Measurements from ENCODE around the gene TTC6. TPM values are rescaled to one million over a fixed set of nuclear protein-coding genes. Genes with fewer than 3 reads are reported as not detected.
"Not testable (repeated sequence)": the region's sequence is repeated elsewhere in the genome, so short reads cannot be mapped to it uniquely, and the experiment has no call there.

The TTC6 gene
- total RNA-seq, 1 donor from 2014 or later = 4.4 TPM

DNA sequence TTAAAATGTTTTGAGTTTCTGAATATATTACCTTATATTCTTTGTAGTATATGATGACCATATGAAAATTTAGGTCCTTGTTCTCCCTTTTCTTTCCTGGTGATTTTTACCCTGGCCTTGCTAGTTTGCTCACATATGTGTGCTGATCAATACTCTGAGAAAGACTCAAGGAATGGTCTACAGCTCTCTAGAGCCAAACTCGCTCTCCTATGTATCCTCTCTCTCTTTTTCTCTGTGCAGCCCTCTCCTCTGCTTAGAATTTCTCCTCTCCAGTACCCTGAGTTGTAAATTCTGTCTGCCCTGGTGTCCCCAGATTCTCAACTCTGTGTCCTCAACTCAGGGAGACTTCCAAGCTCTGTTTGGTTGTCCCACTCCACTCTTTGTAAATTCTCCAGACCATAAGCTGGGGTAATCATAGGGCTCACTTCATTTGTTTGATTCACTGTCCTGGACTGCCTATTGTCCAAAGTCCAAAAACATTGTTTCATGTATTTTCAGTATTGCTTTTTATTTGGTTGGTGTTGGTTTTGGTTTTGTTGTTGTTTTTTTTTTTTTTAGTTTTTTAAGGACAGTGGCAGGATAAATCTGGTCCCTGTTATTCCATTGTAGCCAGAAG, 41.4 kb upstream of the TTC6 start:
- Histone ChIP-seq H3K36me3 (no peaks in the 10 kb centered on the region), H3K4me1 (no peaks in the 10 kb centered on the region), H3K9me3 (no peaks in the 10 kb centered on the region), H3K27ac (no peak overlapping the region), H3K4me3 (no peak overlapping the region), H3K27me3 (no peaks in the 10 kb centered on the region)
- DNase-seq (ENCODE audit: extremely low spot score in 2 of 2) = no peak
- intact Hi-C loops (cut with DNase I) = no loop called here
- TF ChIP-seq POLR2AphosphoS5 (IDR thresholded peaks at IDR 0.05; ENCODE audit: insufficient read depth in 1 of 2, low read depth in 1 of 2) (no peak), POLR2A (IDR thresholded peaks at IDR 0.05) (no peak)
- TF ChIP-seq, protein P1, sequence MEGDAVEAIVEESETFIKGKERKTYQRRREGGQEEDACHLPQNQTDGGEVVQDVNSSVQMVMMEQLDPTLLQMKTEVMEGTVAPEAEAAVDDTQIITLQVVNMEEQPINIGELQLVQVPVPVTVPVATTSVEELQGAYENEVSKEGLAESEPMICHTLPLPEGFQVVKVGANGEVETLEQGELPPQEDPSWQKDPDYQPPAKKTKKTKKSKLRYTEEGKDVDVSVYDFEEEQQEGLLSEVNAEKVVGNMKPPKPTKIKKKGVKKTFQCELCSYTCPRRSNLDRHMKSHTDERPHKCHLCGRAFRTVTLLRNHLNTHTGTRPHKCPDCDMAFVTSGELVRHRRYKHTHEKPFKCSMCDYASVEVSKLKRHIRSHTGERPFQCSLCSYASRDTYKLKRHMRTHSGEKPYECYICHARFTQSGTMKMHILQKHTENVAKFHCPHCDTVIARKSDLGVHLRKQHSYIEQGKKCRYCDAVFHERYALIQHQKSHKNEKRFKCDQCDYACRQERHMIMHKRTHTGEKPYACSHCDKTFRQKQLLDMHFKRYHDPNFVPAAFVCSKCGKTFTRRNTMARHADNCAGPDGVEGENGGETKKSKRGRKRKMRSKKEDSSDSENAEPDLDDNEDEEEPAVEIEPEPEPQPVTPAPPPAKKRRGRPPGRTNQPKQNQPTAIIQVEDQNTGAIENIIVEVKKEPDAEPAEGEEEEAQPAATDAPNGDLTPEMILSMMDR (IDR thresholded peaks at IDR 0.05) = no peak

DNA sequence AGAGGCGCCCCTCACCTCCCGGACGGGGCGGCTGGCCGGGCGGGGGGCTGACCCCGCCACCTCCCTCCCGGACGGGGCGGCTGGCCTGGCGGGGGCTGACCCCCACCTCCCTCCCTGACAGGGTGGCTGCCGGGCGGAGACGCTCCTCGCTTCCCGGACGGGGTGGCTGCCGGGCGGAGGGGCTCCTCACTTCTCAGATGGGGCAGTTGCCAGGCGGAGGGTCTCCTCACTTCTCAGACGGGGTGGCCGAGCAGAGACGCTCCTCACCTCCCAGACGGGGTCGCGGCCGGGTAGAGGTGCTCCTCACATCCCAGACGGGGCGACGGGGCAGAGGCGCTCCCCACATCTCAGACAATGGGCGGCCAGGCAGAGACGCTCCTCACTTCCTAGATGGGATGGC, 39.8 kb upstream of the TTC6 start:
- H3K4me3 ChIP-seq; H3K4me1 ChIP-seq; H3K9me3 ChIP-seq; DNase-seq (ENCODE audit: extremely low spot score in 2 of 2); H3K36me3 ChIP-seq; intact Hi-C loops (cut with DNase I); H3K27me3 ChIP-seq; H3K27ac ChIP-seq: not testable (repeated sequence)

DNA sequence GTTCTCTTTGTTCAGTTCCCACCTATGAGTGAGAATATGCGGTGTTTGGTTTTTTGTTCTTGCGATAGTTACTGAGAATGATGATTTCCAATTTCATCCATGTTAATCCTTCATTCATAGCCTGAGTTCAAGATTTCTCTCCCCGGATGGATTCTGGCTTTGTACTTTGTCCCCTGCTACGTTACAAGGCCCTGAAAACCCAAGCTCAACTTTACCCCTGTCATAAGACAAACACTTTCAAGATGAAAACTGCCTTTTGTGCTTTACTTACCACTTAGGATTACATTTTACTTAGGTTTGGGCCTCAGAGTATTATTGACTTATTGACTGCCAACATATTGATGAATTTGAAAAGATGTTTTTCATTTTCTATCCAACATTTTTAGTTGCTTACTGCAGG, 36.7 kb upstream of the TTC6 start:
- DNase-seq (ENCODE audit: extremely low spot score in 2 of 2) = no peak
- H3K4me1 ChIP-seq = no peaks in the 10 kb centered on the region
- no peak overlapping the region for H3K4me3 ChIP-seq
- H3K27ac ChIP-seq = no peak overlapping the region
- H3K36me3 ChIP-seq = no peaks in the 10 kb centered on the region
- H3K27me3 ChIP-seq = no peaks in the 10 kb centered on the region
- no peaks in the 10 kb centered on the region for H3K9me3 ChIP-seq
- intact Hi-C loops (cut with DNase I) = no loop called here
- TF ChIP-seq POLR2AphosphoS5 (IDR thresholded peaks at IDR 0.05; ENCODE audit: insufficient read depth in 1 of 2, low read depth in 1 of 2) (no peak), POLR2A (IDR thresholded peaks at IDR 0.05) (no peak)
- TF ChIP-seq, protein P1 (IDR thresholded peaks at IDR 0.05) = no peak

GRCh38 chr14:37559386-37559785, 36.0 kb upstream of the TTC6 start:
- Histone ChIP-seq H3K9me3 (no peaks in the 10 kb centered on the region), H3K4me3 (no peak overlapping the region), H3K36me3 (no peaks in the 10 kb centered on the region), H3K4me1 (no peaks in the 10 kb centered on the region), H3K27me3 (no peaks in the 10 kb centered on the region), H3K27ac (no peak overlapping the region)
- intact Hi-C loops (cut with DNase I) = no loop called here
- DNase-seq (ENCODE audit: extremely low spot score in 2 of 2) = no peak
- no peak for TF ChIP-seq POLR2AphosphoS5 (IDR thresholded peaks at IDR 0.05; ENCODE audit: insufficient read depth in 1 of 2, low read depth in 1 of 2)
- TF ChIP-seq POLR2A (IDR thresholded peaks at IDR 0.05) = no peak
- TF ChIP-seq, protein P1 (IDR thresholded peaks at IDR 0.05) = no peak

DNA sequence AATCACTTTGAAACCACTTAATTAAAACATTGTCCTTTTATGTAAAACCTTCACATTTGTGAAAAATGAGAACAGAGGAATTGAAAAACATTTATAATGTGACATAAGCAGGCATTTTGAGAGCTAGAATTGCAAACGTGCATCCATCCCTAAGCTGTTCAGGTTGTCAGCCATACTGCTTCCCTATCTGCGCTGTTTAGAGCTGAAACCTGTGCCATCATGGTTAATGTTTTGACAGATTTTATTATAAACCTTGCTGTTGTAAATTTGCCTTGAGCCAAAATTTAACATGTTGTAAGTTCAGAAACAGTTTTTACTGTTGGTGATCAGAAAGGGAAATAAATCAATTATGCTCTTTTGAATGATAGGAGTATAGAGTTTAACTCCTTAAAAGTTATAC, 32.2 kb upstream of the TTC6 start:
- Histone ChIP-seq H3K9me3 (no peaks in the 10 kb centered on the region), H3K4me1 (no peaks in the 10 kb centered on the region), H3K27me3 (no peaks in the 10 kb centered on the region), H3K36me3 (no peaks in the 10 kb centered on the region), H3K4me3 (no peak overlapping the region), H3K27ac (no peak overlapping the region)
- no peak for DNase-seq (ENCODE audit: extremely low spot score in 2 of 2)
- TF ChIP-seq, protein P1 (IDR thresholded peaks at IDR 0.05) = no peak
- no peak for TF ChIP-seq POLR2AphosphoS5 (IDR thresholded peaks at IDR 0.05; ENCODE audit: insufficient read depth in 1 of 2, low read depth in 1 of 2)
- TF ChIP-seq POLR2A (IDR thresholded peaks at IDR 0.05) = no peak
- intact Hi-C loops (cut with DNase I) = no loop called here

All from vagina (tissue), 2 donors.